Sciatic nerve (tissue), 2 donors: ENCODE measurements around the gene PRKAA2. TPM values are rescaled to one million over a fixed set of nuclear protein-coding genes. Genes with fewer than 3 reads are reported as not detected.
"Not testable (repeated sequence)": the region's sequence is repeated elsewhere in the genome, so short reads cannot be mapped to it uniquely, and the experiment has no call there.

Experiments used
- ATAC-seq: fragments of 200-7000 bp; cut with Tn5 transposase; one replicate; pipeline ENCODE4 v1.9.1; 2020; ENCODE audit warnings: mild to moderate bottlenecking, moderate library complexity
- DNase-seq: peaks from one replicate; pipeline ENCODE4 v3.0.0-alpha.2; 2020; ENCODE audit warnings: low spot score
- intact Hi-C: fragments of 100-400 bp; cut with DNase I; formaldehyde crosslinking; loops from one replicate; pipeline ENCODE4 v1.14.2; 2022
- total RNA-seq: library from RNA; stranded (reverse); fragmentation: NEBNext Ultra II Directional; extraction: Animal tissue kit (Norgen Biotek cat#: 25700); gene quantifications from one replicate; pipeline ENCODE4 v1.2.1, GENCODE V29; 2021
- donor health status: DM: no; HTN: no; CAD: no.
- donor health status: DM: no; HTN: no; CAD: no.

Gene PRKAA2
- total RNA-seq, result 13.3 TPM

DNA sequence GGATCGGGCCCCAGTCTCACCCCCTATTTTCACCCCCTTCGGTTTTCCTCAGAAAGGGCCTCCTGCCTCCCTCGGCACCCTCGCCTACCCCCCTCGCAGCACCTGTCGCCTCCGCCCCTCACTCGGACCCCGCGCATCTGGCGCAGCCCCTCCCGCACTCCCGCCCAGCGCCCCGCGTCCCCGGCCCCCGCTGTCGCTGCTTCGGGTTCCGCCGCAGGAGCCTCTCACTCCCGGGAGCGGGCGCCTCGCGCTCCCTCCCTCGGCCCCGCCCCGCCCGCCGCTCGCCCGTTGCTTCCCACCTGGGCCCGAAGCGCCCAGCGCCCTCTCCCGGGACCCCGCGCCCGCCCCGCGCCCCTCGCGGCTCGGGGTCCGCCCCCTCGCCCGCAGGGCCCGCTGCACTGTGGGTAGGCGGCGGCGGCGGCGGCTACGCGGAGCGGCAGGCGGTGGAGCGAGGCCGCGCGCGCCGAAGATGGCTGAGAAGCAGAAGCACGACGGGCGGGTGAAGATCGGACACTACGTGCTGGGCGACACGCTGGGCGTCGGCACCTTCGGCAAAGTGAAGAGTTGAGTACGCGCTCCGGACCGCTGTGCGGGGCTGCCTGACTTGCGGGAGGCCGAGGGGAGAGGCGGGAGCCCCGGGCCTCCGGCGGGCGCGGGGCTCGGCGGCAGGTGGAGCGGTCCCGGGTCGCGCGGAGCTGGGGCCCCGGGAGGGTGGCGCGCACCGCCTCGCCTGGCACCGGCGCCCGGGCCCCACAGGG, at the start of gene PRKAA2:
PRKAA2 (plus strand) TSS at position 396 of the 758 bp plus-strand sequence; CDS start at position 470, 74 bp downstream.
- DNase-seq (peak; percentile 67), ATAC-seq (peak; percentile 73)
- intact Hi-C loops, result no loop called here

DNA sequence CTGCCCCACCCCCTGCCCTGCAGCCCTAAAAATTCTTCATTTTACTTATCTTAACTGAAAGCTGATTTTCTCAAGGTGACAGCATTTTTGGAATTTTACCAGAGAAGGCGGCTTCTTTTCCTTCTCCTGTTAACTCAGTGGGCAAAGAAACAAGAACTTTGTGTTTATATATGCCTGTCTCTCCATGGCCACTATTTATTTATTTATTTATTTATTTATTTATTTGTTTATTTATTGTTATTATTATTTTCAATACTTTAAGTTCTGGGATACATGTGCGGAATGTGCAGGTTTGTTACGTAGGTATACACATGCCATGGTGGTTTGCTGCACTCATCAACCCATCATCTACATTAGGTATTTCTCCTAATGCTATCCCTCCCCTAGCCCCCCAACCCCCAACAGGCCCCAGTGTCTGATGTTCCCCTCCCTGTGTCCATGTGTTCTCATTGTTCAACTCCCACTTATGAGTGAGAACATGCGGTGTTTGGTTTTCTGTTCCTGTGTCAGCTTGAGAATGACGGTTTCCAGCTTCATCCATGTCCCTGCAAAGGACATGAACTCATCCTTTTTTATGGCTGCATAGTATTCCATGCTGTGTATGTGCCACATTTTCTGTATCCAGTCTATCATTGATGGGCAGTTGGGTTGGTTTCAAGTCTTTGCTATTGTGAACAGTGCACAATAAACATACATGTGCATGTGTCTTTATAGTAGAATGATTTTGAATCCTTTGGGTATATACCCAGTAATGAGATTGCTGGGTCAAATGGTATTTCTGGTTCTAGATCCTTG, 49.5 kb upstream of the PRKAA2 start:
- DNase-seq, intact Hi-C loops, ATAC-seq: not testable (repeated sequence)

DNA sequence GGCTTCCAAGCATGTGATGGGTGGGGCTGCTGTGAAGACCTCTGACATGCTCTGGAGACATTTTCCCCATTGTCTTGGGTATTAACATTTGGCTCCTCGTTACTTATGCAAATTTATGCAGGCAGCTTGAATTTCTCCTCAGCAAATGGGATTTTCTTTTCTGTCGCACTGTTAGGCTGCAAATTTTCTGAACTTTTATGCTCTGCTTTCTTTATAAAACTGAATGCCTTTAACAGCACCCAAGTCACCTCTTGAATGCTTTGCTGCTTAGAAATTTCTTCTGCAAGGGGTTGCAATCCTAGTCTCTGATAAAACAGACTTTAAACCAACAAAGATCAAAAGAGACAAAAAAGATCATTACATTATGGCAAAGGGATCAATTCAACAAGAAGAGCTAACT, 35.0 kb upstream of the PRKAA2 start:
- ATAC-seq, intact Hi-C loops, DNase-seq: not testable (repeated sequence)

DNA sequence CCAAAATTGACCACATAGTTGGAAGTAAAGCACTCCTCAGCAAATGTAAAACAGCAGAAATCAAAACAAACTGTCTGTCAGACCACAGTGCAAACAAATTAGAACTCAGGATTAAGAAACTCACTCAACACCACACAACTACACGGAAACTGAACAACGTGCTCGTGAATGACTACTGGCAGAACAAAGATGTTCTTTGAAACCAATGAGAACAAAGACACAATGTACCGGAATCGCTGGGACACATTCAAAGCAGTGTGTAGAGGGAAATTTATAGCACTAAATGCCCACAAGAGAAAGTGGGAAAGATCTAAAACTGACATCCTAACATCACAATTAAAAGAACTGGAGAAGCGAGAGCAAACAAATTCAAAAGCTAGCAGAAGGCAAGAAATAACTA, 34.3 kb upstream of the PRKAA2 start:
- ATAC-seq, DNase-seq, intact Hi-C loops: not testable (repeated sequence)

DNA sequence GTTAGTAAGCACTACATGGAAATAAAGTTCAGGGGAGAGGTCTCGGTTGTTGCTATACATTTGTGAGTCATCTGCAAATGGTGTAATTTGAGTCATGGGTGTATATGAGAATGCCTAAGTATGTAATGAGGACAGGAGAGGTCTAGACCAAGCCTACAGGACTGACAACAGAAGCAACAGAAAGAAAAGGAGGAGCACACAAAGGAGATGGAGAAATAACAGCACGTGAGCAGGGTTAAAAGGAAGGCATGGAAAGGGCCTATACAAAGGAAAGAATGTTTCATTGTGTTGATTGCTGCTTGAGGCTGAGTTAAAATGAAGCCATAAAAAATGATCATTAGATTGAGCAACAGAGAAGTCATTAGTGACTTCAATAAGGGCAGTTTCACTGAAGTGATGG, 28.0 kb upstream of the PRKAA2 start:
- ATAC-seq, result no peak
- no peak for DNase-seq
- intact Hi-C loops, result no loop called here

DNA sequence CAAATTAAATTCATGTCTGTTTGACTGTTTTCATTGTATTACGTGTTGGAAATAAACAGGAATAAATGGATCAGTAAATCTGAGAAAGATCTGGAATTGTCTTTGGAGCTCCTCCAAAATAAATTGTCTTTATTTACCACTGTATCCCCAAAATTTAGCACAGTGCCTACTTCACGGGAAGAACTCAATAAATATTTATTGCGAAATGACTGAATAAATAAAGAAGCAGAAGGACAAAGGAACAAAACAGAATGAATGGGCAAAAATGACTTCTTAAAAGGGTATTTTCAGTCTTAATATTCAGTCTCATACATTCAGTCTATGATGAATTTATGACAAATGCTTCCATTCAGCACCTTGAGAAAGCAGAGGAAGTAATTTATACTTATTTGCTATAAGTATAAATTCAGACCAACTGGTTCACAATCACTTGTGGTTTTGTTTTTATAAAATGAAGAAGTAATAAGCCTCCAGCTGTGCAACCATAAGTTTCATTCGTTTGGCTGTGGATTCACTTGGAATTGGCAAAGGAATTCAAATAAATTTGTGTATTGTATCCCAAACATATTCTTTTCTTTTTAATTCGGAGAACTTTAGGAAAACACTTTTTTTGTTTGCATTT, 19.2 kb upstream of the PRKAA2 start:
- DNase-seq (no peak), ATAC-seq (no peak)
- intact Hi-C loops, result no loop called here

DNA sequence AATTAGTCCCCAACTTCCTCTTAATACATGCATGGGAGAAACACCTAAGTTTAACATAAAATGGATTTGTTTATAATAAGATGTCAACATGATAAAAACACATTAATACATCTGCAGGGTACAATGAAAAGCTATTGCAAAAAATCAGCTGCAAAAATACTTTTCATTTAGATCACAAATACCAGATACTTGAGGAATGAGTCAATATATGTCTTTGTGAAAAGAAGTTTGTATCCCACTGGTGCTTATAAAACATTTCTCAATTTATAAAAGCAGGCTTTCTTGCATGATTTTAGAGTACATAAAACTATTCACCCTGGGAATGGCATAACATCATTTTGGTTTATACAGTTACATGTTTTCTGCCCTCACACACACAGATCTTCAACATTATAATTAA, 18.6 kb upstream of the PRKAA2 start:
- intact Hi-C loops, result no loop called here
- no peak for ATAC-seq
- no peak for DNase-seq

DNA sequence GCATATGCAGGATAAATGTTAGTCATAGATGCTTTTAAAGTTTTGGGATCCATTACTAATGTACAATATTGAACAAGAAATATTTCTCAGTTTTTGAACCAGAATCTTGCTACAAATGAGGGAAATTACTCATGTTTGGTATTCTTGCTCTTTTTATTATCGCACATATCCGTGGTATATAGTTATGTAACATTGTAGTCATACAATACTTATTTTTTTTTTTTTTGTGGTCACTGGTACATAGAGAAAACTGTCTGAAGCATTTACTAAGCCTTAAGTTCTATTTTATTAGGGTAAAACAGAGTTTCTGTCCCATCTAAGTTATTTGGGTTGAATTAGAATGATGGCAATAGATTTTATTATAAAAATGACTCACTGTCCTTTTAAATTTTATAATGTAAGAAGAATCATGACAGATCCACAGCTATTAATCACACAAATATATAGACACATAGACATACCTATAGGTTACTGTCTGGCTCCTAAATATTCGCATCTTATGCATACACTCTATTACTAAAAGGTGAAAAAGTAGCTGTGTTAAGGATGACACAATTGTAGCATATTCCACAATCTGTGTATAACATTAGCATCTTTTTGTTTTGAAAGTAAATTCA, 18.0 kb upstream of the PRKAA2 start:
- ATAC-seq (no peak), DNase-seq (no peak)
- intact Hi-C loops, result no loop called here

DNA sequence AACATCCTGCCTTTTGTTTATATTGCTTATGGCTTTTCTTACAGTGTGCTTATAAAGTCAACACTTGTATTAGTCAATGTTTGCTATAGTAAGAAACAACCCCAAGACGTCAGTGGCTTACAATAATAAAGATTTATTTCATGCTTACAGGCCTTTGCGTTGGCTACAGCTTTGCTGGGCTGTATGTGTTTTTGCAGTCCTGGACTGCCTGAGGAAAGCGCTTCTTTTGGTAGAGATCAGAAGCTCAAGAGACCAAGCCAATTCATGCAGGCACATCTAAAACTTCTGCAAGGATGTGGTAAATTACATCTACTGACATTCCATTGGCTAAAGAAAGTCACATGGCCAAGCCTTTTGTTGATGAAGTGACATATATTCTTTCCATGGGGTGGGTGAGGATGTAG, 17.5 kb upstream of the PRKAA2 start:
- ATAC-seq (no peak), DNase-seq (no peak)
- intact Hi-C loops, result no loop called here

DNA sequence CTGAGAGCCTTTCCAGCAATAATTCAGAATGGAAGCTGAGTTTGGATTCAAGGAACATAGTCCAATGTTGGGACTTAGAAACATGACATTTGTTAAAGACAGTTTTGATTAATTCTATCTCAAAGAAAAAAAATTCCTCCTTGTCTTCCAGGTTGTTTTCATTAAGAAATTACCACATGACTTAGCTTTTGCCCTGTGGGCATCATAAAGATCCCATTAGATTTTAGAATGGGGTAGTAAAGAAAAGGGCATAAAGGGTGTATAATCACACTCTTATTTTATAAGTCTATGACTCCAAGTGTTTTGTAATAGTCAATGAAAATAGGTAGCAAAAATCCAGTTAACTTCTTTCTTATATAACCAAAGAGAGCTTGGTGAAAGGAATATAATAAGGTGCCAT, 14.3 kb upstream of the PRKAA2 start:
- ATAC-seq, result no peak
- intact Hi-C loops, result no loop called here
- no peak for DNase-seq

DNA sequence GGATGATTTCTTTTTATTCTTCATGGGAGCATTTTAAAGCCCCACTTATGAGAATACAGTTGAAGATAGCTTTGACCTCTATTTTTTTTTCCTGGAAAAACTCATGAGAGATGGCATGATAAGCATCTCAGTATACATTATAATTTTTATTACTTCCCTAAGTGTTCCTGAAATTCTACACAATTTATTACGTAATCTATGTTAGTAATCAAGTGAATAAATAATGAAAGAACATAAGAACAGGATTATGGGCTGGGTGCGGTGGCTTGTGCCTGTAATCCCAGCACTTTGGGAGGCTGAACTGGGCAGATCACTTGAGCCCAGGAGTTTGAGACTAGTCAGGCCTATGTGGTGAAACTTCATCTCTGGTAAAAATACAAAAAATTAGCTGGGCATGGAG, 13.2 kb upstream of the PRKAA2 start:
- DNase-seq (no peak), ATAC-seq (no peak)
- intact Hi-C loops, result no loop called here

DNA sequence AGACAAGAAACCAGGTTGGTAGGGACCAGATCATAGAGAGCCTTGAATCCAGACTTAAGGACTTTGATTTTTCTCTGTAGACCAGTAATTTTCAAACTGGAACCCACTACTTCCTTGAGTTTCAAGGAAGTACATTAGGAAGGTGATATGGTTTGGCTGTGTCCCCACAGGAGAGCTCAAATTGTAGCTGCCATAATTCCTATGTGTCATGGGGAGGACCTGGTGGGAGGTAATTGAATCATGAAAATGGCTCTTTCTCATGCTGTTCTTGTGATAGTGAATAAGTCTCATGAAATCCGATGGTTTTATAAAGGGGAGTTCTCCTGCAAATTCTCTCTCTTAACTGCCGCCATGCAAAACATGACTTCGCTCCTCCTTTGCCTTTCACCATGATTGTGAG, 10.1 kb upstream of the PRKAA2 start:
- DNase-seq (no peak), ATAC-seq (no peak)
- intact Hi-C loops, result no loop called here

DNA sequence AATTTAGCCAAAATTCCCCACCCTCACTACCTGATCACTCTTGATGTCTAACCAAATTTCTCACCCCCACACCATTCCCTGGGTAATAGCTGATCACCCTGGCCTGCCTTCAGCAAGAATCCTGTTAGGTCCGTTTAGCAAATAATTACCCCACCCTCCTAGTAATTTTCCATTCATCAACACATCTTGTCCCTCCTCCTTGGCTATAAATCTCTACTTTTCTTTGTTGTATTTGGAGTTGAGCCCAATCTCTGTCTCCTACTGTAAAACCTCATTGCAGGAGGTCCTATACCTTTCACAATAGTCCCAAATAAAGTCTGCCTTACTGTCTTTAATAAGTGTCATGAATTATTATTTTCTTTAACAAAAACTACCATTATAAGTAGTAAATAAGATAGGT, 6.9 kb upstream of the PRKAA2 start:
- DNase-seq, result no peak
- no peak for ATAC-seq
- intact Hi-C loops, result no loop called here

DNA sequence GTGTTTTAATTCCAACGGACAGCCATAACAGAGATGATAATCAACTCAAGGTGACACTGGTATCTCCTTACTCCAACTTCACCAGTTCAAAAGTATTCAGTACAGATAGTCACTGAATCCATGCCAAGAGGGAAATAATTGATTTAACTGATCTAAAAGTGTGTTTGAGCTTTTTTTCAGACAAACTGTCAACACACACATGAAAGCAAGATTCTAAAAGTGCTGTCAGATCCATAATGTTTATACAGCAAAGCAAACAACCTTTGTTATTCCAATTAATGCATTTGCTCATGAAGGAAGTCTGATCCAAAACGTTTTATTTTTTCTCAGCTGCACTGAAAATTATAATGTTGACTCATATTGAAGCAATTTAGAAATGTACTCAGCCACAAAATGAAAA, 5.9 kb upstream of the PRKAA2 start:
- intact Hi-C loops, result no loop called here
- ATAC-seq (no peak), DNase-seq (no peak)

DNA sequence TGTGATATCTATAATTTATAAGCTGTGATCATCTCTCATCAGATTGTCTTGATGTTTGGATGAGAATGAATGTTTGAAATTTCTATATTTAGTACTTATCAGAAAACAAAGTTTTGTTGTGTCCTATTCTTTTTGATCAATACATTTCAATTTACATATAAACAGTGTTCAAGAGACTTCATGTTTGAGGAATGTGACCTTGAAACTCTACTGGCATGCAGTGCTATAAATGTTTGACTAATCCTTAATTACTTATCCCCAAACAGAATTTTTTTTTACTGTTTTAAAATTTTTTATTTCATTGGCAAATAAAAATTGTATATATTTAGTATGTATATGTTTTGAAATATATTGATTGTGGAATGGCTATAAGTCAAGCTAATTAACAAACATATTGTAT, 1.5 kb upstream of the PRKAA2 start:
- DNase-seq (no peak), ATAC-seq (no peak)
- intact Hi-C loops, result no loop called here

DNA sequence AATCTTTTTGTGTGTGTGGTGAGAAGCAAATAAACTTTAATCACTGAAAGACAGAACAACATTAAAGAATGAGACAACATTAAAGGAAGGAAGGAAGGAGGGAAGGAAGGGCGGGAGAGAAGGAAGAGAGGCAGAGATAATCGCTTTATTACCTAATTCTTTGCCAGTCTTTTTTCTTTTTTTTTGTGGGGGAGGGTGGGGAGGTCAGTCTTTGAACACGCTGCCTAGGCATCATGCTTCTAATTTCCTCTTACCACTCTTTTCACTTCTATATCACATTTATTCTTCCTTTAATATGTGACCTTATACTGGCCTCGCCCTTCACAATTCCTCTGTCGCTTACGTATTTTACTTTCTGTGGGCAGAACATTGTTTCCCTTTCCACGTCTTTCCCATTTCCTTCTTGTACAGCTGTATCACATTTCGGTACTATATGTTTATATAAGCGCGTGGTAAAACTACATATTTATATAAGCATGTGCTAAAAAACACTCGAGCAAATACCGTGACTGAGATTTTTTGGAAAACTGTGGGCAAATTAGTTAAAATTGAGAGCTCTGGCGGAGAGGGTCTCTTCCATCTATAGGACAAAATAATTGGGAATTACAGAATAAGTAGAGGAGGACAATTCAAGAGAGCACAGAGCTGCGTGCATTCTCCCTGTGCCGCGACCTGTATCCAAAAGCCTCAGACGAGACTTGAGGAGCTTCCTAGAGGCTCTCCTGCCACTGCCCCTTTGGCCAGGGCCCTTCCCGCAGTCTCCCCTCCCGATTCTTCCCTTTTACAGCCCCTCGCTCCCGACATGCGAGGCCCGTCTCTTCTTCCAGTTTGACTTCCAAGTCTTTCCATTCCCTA, 823 bp upstream of the PRKAA2 start:
- intact Hi-C loops, result no loop called here
- DNase-seq (no peak), ATAC-seq (peak; percentile 63)

DNA sequence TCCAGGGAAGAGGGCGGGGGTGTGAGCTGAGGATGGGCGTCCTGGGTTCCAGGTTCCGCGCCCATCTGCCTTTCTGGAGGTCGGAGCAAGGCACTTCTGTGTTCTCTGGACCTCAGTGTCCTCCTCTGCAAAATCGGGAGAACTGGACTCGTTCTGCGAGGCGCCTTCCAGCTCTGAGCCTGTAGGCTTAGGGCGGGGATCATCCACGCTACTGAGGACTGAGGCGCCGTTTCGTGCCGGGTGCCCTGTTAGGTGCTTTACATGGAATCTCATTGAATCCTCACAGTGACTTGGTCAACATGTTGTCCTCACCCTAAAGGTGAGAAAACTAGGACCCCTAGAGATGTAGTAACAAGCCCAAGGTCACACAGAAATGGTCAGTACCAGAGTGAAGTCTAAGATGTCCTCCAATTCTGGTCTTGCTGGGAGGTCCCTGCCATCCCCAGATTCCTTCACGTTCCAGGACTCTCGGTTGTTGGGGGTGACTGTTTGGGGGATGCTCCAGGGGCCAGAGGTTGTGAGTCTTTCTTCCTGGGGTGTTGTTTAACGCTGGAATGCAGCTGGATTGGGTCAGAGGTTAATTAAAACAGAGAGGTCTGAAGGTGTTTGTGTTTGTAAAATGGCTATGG, 677 bp downstream of the PRKAA2 start:
- peak; percentile 57 for DNase-seq
- ATAC-seq, result peak; percentile 70
- intact Hi-C loops, result no loop called here

DNA sequence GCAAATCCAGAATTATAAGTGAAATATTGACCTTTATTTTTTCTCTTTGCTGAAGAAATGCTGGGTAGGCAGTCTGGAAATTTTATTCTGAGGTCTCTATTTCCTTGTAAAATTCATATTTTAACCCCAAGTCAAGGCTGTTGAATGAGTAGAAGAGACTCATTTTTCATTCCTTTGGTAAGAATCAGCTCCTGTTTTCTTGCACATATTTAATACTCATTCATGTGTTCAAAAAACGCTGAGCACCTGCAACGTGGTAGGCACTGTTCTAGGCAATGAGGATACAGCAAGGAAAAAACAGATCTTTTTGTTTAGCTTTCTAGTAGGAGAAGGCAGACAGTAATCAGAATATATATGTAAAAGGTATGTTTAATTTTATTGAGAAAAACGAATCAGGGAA, 1.5 kb downstream of the PRKAA2 start:
- DNase-seq (no peak), ATAC-seq (no peak)
- intact Hi-C loops, result no loop called here
